Embryonic facial prominence (tissue), 1 donor: ENCODE measurements around the gene MTHFR.

Experiments used
- DNase-seq: peaks from one replicate; pipeline ENCODE4 v3.0.0-alpha.2; 2016; ENCODE audit errors: extremely low spot score

The MTHFR gene

GRCh38 chr1:11797525-11798216, 8.1 kb downstream of the MTHFR start:
- no peak for DNase-seq

- no peak for DNase-seq
These were observed 9.5 kb downstream of the MTHFR start for GRCh38 chr1:11796036-11796828.

- no peak for DNase-seq
These were observed 10.4 kb downstream of the MTHFR start for GRCh38 chr1:11795238-11795890.

DNA sequence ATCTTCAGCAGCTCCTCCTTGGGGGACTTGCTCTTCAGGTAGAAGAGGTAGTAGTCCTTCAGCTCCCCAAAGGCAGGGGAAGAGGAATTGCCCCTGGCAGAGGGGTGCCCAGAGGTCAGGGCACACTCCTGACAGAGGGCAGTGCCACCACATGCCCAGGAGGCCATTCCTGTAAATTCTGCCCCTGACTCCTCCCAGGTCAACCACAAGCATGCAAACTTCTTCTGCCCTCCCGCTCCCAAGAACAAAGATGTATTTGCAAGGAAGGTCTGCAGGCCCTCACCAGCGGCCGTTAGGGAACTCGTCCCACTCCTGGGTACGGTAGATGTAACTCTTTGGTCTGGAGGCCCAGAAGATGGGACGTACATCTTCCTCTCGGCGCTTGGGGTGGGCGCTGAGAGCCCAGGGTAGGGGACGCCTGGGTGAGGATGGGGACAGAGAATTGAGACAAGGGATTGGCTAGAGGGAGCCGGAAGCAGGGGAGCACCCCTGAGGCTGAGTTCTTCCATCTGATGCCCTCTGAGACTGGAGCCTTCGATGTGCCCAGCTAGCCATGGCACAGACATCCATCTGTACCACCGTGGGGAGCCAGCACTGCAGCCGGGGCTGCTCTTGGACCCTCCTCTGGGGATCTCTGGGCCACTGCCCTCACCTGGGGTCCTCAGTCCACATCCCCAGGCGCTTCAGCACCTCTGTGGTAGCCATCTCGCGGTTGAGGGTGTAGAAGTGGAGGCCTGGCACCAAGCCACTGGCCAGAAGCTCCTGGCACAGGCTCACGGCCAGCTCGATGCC, 11.1 kb downstream of the MTHFR start:
- DNase-seq: no peak

DNA sequence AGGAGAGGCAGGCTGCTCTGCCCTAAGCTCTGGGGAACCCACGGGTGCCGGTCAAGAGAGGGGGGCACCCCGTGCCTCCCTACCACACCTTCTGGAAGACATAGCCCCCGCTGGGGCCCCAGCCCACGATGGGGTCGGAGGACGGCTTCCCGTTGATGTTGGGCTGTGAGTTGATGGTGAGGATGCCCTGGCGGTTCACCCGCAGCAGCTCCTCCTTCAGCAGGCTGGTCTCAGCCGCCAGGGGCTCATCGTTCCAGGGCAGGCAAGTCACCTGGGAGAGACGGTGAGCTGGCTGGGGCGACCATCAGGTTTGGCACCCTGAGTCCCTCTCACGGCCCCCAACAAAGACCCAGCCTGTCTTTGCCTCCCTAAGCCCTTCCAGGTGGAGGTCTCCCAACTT, 11.9 kb downstream of the MTHFR start:
- no peak for DNase-seq

GRCh38 chr1:11792106-11792505, 13.7 kb downstream of the MTHFR start:
- DNase-seq: no peak

DNA sequence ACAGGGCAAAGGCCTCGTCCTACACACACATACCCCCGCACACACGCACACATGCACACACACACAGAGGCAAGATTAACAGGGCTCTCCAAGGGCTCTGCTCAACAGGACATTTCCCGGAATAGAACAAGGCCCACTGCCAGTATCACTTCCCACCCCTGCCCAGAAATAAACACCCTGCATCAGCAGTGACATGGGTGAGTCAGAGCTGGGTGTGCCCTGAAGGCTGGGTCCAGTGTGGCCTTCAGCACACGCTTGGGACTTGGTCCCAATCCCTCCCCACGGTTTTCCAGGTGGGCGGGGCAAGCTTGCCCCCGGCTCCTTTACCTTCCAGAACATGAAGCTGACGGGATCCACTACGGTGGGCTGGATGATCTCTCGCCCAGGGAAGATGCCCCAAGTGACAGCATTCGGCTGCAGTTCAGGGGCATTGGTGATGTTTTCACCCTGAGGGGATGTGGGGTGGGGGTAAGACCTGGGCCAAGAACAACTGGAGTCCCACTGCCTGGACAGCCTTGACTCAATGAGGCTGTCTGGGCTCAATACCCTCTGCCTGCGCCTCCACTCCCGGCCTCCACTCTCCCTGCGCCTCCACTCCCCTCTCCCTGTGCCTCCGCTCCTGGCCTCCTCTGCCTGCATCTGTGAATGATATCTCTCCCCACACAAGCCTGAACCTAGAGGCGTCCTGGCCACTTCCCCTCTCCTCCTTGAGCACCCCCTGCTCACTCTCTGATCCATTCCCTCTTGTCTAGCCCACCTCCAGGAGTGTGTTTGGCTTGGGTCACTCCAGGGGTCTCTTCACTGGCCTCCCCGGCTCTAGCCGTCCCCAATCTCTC, 14.7 kb downstream of the MTHFR start:
- DNase-seq: no peak

DNA sequence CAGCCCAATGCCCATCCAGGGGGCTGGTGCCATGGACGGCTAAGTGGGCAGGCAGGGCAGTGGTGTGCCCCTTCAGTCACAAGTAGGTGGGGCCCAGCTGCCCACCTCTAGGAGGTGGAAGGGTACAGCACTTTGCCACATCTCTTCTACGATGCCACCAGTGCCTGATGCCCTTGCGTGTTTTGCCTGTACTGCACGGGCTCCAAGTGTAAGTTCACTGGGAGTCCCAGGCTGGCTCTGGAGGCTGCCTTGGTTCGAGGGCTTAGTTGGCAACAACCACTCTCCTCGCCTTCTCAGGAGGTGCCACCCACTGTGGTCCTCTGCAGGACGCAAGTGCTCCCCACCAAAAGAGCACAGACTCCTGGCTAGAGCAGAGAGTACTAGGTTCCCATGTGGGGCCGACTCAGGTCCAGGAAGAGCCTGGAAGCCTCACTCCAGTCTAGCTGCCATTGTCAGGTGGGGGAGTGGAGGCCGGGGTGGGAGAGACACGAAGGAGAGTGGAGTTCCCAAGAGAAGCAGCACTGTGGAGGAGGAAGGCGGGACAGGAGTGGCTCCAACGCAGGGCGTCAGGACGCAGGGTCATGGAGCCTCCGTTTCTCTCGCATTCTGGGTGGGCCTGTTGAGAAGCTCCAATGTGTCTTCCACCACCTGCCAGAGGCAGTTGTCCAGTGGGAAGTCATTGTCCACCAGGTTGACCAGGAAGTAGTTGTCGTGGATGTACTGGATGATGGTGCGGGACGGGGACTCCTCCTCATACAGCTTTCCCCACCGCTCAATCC, 15.5 kb downstream of the MTHFR start:
- no peak for DNase-seq

- no peak for DNase-seq
These were observed 16.4 kb downstream of the MTHFR start for GRCh38 chr1:11789126-11790067.

DNA sequence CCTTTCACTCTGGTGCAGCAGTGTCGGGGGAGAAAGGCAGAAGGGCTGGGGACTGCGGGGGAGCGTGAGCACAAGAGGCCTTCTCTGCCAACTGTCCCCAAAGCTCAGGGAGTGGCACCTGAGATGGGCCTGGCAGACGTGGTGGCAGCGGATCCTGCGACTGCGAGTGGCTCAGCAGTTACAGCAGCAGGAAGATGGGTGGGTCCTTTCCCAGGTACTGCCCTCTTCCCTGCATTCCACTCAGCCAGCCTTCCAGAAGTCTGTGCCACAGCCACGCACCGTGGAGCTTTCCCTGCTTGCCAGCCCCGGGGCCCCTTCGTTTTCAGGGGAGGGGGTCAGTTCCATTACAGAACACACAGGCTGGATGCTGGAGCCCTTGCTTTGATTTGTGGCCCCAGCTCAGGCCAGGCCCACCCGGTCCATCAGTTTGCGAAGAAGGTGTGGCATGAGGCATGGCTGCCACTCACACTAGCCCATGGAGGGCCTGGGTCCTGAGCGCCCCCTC, 17.2 kb downstream of the MTHFR start:
- DNase-seq: no peak

GRCh38 chr1:11787804-11788436, 17.8 kb downstream of the MTHFR start:
- DNase-seq: no peak

DNA sequence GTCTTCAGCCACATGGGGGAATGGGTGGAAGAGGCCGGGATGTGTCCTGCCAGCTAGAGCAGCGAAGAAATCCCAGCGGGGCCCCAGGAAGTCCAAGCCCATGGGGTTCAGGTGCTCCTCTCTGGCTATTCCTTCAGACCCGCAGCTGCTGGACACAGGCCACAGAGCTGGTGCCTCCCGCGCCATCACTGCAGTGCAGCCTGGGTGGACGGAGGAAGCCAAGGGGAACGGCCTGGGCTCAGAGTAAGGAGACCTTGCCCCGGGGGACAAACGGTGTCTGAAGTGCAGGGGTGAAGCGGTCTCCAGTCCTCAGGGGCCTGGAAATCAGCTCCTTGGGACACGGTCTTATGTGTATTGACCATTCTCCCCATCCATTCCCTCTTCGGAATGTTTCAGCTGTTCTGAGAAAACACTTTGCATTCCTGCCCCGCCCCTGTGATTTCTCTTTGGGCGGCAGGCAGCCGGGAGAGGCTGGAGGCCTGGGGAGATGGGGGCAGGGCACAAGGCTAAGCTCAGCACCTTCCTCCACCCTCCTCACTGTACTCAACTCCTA, 18.4 kb downstream of the MTHFR start:
- DNase-seq: no peak

GRCh38 chr1:11786168-11786567, 19.6 kb downstream of the MTHFR start:
- DNase-seq: no peak

- no peak for DNase-seq
These were observed 20.6 kb downstream of the MTHFR start for GRCh38 chr1:11784993-11785769.

DNA sequence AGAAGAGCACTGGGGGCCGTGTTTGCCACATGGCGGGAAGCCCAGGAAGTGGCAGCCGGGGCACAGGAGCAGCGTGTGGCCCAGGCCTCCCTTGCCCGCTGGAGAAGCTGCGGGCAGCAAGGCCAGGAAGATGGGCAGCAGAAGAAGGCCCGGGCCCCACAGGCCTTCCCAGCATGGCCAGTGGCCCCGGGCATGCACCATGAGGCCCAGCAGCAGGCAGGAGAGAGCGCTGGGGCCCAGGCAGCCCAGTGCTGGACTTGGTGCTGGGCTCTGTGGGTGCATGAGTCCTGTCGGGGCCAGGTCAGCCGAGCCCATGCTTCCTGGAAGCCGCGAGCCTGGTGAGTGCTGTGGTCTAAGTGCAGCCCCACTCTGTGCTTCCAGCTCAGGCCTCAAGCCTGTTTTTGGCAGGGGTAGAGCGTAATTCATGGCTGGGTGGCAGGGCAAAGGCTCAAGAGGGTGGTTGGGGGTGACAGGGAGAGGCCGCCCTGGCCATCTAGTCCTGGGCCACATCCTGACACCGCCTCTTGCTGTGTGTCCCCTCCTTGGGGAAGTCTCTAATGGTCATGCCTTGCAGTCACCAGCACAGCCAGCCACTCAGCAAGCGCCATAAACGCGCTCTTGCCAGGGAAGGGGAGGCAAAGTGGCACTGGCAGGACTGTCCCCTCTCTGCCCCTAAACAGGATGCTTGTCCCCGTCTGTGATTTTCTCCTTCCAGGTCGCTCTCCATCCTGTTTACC, 21.3 kb downstream of the MTHFR start:
- DNase-seq: no peak

DNA sequence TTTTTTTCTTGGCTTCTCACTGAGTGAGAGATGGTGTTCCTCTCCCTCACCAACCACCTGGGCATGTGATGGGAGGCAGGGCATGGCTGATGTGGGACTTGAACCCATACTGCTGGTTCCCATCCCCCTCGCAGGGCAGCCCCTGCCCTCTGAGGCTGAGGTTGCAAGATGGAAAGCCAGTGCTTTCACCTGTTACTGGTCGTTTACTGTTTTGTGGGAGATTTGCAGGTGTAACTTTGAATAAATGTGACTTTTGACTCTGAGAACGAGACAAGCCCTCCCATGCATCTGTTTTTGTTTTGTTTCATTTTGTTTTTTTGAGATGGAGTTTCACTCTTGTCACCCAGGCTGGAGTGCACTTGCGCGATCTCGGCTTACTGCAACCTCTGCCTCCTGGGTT, 22.2 kb downstream of the MTHFR start:
- no peak for DNase-seq
